DND-41 (cell line): ENCODE results near the gene RBM39.

ENCODE experiments used
- EZH2 ChIP-seq: IDR thresholded peaks from 3 replicates; pipeline ENCODE4 v1.6.1; 2012; ENCODE audit warnings: borderline replicate concordance, low read depth, mild to moderate bottlenecking, moderate library complexity, low read length, inconsistent platforms; ENCODE audit not compliant: severe bottlenecking
- TF ChIP-seq, protein P1 (sequence below): IDR thresholded peaks from 2 replicates; pipeline ENCODE4 v1.5.1; 2012; ENCODE audit warnings: borderline replicate concordance, low read length, moderate library complexity, mild to moderate bottlenecking; ENCODE audit not compliant: poor library complexity, severe bottlenecking; ENCODE audit errors: extremely low read depth

DNA sequence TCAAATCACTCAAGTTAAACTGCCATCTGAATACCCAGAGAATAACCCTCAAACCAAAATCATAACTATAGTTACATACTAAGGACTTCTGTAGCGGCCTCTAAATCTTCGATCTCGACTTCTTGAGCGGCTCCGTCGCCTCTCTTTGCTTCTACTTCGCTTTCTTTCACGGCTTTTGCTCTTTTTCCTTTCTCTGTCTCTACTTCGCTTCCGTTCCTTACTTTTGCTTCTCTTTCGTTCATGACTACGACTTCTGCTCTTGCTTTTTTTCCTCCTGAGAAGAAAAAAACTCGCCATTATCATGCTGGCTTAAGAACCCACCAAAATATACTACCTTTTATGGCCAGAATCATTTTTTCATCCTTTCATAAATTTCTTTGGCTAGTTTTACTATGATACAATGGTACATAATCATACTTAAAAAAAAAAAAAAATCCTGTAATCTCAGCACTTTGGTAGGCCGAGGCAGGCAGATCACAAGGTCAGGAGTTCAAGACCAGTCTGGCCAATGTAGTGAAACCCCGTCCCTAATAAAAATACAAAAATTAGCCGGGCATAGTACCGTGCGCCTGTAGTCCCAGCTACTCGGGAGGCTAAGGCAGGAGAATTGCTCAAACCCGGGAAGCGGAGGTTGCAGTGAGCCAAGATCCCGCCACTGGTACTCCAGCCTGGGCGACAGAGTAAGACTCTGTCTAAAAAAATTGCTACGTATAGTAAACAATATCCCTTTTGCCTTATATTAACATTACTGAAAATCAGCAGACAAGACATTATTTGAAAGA is 10.0 kb downstream of the RBM39 start:
- TF ChIP-seq, protein P1, sequence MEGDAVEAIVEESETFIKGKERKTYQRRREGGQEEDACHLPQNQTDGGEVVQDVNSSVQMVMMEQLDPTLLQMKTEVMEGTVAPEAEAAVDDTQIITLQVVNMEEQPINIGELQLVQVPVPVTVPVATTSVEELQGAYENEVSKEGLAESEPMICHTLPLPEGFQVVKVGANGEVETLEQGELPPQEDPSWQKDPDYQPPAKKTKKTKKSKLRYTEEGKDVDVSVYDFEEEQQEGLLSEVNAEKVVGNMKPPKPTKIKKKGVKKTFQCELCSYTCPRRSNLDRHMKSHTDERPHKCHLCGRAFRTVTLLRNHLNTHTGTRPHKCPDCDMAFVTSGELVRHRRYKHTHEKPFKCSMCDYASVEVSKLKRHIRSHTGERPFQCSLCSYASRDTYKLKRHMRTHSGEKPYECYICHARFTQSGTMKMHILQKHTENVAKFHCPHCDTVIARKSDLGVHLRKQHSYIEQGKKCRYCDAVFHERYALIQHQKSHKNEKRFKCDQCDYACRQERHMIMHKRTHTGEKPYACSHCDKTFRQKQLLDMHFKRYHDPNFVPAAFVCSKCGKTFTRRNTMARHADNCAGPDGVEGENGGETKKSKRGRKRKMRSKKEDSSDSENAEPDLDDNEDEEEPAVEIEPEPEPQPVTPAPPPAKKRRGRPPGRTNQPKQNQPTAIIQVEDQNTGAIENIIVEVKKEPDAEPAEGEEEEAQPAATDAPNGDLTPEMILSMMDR = no peak
- TF ChIP-seq EZH2 = no peak
